ENCODE measurements around the gene RGS9.
A peak's percentile ranks its signal among the peaks of the same experiment; 100 is the strongest.

The RGS9 gene

DNA sequence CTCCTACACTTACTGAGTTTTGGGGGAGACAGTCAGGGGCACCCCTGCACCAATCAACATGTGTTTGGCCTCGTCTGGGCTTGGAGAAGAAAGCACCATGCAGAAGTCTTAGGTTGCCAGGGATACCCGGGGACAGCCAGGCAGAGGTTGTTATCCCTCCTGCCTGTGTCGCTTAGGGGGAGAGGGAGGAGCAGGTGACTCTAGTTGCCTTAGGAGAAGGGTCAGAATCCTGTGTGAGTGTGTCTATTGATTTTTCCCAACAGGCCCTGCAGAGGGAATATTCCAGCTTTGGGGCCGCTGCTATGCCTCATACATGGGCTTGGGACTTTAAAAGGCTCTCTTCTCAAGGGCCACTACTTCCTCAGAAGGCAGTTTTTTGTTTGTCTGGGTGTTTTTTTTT is 89.1 kb downstream of the RGS9 start:
- Histone ChIP-seq H3K36me3 (replicated peaks in 1 of 2; ENCODE audit: control insufficient read depth in 2 of 2, insufficient read depth in 2 of 2, low read length in 2 of 2) (no peaks in the 10 kb centered on the region), H3K27me3 (ENCODE audit: control insufficient read depth in 3 of 3, insufficient read depth in 3 of 3, low read depth in 1 of 3, low read length in 3 of 3) (no peaks in the 10 kb centered on the region), H3K4me1 (ENCODE audit: control insufficient read depth in 2 of 2, insufficient read depth in 1 of 2, low read depth in 1 of 2, low read length in 2 of 2) (peaks cover 3 to 11% of the 10 kb centered on the region in 2 donors), H3K14ac (ENCODE audit: low read length) (no peak overlapping the region), H2BK120ac (ENCODE audit: low read depth, low read length) (no peak overlapping the region), H3K4me3 (ENCODE audit: low read length in 2 of 2) (no peak overlapping the region), H3K4me2 (ENCODE audit: insufficient read depth, low read length, poor library complexity, severe bottlenecking) (no peak overlapping the region), H3K9ac (ENCODE audit: low read depth, low read length, poor library complexity) (no peak overlapping the region), H3K9me3 (replicated peaks in 1 of 2; ENCODE audit: control insufficient read depth in 2 of 2, insufficient read depth in 1 of 2, low read depth in 1 of 2, low read length in 2 of 2) (no peaks in the 10 kb centered on the region), H2BK12ac (ENCODE audit: low read length) (no peak overlapping the region), H3K23ac (ENCODE audit: low read depth, low read length, poor library complexity) (no peak overlapping the region), H2BK5ac (ENCODE audit: low read length) (no peak overlapping the region), H2BK15ac (ENCODE audit: low read length) (no peak overlapping the region), H4K8ac (ENCODE audit: low read depth, low read length) (no peak overlapping the region), H3K79me1 (ENCODE audit: low read depth, low read length) (no peaks in the 10 kb centered on the region), H2AFZ (ENCODE audit: low read length) (no peak overlapping the region), H2AK5ac (ENCODE audit: low read depth, low read length) (no peak overlapping the region), H3K4ac (ENCODE audit: low read length) (no peak overlapping the region), H4K91ac (ENCODE audit: low read depth, low read length, poor library complexity) (no peak overlapping the region), H3K27ac (replicated peaks; ENCODE audit: low read length) (no peak overlapping the region), H3K18ac (ENCODE audit: low read length) (no peak overlapping the region)
- no CpG with 5 or more reads among the region's 4 CpGs for WGBS, 2 donors (ENCODE audit: extremely low coverage in 2 of 2, insufficient read length in 2 of 2, insufficient replicate concordance in 1 of 2)
- no peak for DNase-seq (ENCODE audit: low spot score)

DNA sequence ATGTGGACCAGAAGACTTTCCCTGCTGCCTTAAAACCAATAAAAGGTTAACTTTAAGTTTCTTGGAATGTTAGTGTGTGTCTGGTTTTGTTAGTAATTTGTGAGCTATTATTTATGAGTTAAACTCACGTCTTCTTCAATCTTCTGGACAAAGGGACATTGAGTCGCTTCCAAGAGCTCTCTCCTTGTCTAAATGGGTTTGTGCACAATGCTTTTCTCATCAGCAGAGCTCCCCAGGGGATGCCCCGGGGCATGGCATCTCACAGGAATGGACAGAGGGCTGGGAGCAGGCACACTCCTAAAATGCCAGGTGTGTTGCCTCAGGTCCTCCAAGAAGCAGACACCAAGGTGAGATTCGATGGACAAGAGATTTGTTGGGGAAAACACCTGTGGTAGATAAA is 90.5 kb downstream of the RGS9 start:
- H3K9ac ChIP-seq (ENCODE audit: low read depth, low read length, poor library complexity): no peak overlapping the region

DNA sequence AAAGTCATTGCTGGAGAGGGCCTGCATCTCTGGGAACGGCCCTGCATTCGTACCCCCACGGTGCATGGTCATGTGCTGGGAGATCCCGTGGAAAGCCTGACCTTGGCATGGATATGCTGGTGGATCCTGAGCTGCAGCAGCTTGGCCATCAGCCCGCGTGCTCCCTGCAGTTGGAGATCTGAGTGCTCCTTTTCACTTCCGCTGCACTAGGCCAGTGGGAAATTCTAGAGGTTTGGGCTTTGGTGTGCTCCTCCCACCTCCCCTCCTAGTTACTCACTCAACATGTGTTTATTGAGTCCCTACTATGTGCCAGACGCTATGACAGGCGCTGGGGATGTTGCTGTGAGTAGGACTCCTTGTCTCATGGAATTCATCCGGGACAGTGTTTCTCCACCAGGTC is 91.1 kb downstream of the RGS9 start:
- H3K4ac ChIP-seq (ENCODE audit: low read length): no peak overlapping the region
- H3K4me1 ChIP-seq (ENCODE audit: control insufficient read depth in 2 of 2, insufficient read depth in 1 of 2, low read depth in 1 of 2, low read length in 2 of 2): peaks cover 5 to 14% of the 10 kb centered on the region in 2 donors
- no peak overlapping the region for H2AFZ ChIP-seq (ENCODE audit: low read length)
- no peaks in the 10 kb centered on the region for H3K27me3 ChIP-seq (ENCODE audit: control insufficient read depth in 3 of 3, insufficient read depth in 3 of 3, low read depth in 1 of 3, low read length in 3 of 3)
- H3K36me3 ChIP-seq (replicated peaks in 1 of 2; ENCODE audit: control insufficient read depth in 2 of 2, insufficient read depth in 2 of 2, low read length in 2 of 2): no peaks in the 10 kb centered on the region
- H3K4me3 ChIP-seq (ENCODE audit: low read length in 2 of 2): no peak overlapping the region
- no peak overlapping the region for H3K14ac ChIP-seq (ENCODE audit: low read length)
- peak overlapping the region; percentile 54 for H3K18ac ChIP-seq (ENCODE audit: low read length)
- no peak overlapping the region for H3K4me2 ChIP-seq (ENCODE audit: insufficient read depth, low read length, poor library complexity, severe bottlenecking)
- H3K9ac ChIP-seq (ENCODE audit: low read depth, low read length, poor library complexity): no peak overlapping the region
- H3K79me1 ChIP-seq (ENCODE audit: low read depth, low read length): no peaks in the 10 kb centered on the region
- DNase-seq (ENCODE audit: low spot score): no peak
- no peak overlapping the region for H3K23ac ChIP-seq (ENCODE audit: low read depth, low read length, poor library complexity)
- H2AK5ac ChIP-seq (ENCODE audit: low read depth, low read length): no peak overlapping the region
- H2BK5ac ChIP-seq (ENCODE audit: low read length): no peak overlapping the region
- no peaks in the 10 kb centered on the region for H3K9me3 ChIP-seq (replicated peaks in 1 of 2; ENCODE audit: control insufficient read depth in 2 of 2, insufficient read depth in 1 of 2, low read depth in 1 of 2, low read length in 2 of 2)
- H4K91ac ChIP-seq (ENCODE audit: low read depth, low read length, poor library complexity): no peak overlapping the region
- H4K8ac ChIP-seq (ENCODE audit: low read depth, low read length): no peak overlapping the region
- H3K27ac ChIP-seq (replicated peaks; ENCODE audit: low read length): no peak overlapping the region
- no peak overlapping the region for H2BK120ac ChIP-seq (ENCODE audit: low read depth, low read length)
- WGBS, 2 donors (ENCODE audit: extremely low coverage in 2 of 2, insufficient read length in 2 of 2, insufficient replicate concordance in 1 of 2): no CpG with 5 or more reads among the region's 10 CpGs
- no peak overlapping the region for H2BK12ac ChIP-seq (ENCODE audit: low read length)
- H2BK15ac ChIP-seq (ENCODE audit: low read length): no peak overlapping the region

More for the DNA sequence above, 90.5 kb downstream of the RGS9 start:
- Histone ChIP-seq H3K4ac (ENCODE audit: low read length) (no peak overlapping the region), H2BK5ac (ENCODE audit: low read length) (no peak overlapping the region), H2BK120ac (ENCODE audit: low read depth, low read length) (no peak overlapping the region), H3K23ac (ENCODE audit: low read depth, low read length, poor library complexity) (no peak overlapping the region), H3K18ac (ENCODE audit: low read length) (no peak overlapping the region), H3K27ac (replicated peaks; ENCODE audit: low read length) (no peak overlapping the region), H3K14ac (ENCODE audit: low read length) (no peak overlapping the region), H4K91ac (ENCODE audit: low read depth, low read length, poor library complexity) (no peak overlapping the region), H3K79me1 (ENCODE audit: low read depth, low read length) (no peaks in the 10 kb centered on the region), H3K9me3 (replicated peaks in 1 of 2; ENCODE audit: control insufficient read depth in 2 of 2, insufficient read depth in 1 of 2, low read depth in 1 of 2, low read length in 2 of 2) (no peaks in the 10 kb centered on the region), H2BK15ac (ENCODE audit: low read length) (peak overlapping the region; percentile 56), H3K4me1 (ENCODE audit: control insufficient read depth in 2 of 2, insufficient read depth in 1 of 2, low read depth in 1 of 2, low read length in 2 of 2) (peaks cover 5 to 14% of the 10 kb centered on the region in 2 donors), H4K8ac (ENCODE audit: low read depth, low read length) (no peak overlapping the region), H3K36me3 (replicated peaks in 1 of 2; ENCODE audit: control insufficient read depth in 2 of 2, insufficient read depth in 2 of 2, low read length in 2 of 2) (no peaks in the 10 kb centered on the region), H3K4me3 (ENCODE audit: low read length in 2 of 2) (no peak overlapping the region), H2AK5ac (ENCODE audit: low read depth, low read length) (no peak overlapping the region), H2BK12ac (ENCODE audit: low read length) (no peak overlapping the region), H3K4me2 (ENCODE audit: insufficient read depth, low read length, poor library complexity, severe bottlenecking) (no peak overlapping the region), H3K27me3 (ENCODE audit: control insufficient read depth in 3 of 3, insufficient read depth in 3 of 3, low read depth in 1 of 3, low read length in 3 of 3) (no peaks in the 10 kb centered on the region), H2AFZ (ENCODE audit: low read length) (no peak overlapping the region)
- no CpG with 5 or more reads among the region's 4 CpGs for WGBS, 2 donors (ENCODE audit: extremely low coverage in 2 of 2, insufficient read length in 2 of 2, insufficient replicate concordance in 1 of 2)
- no peak for DNase-seq (ENCODE audit: low spot score)

DNA sequence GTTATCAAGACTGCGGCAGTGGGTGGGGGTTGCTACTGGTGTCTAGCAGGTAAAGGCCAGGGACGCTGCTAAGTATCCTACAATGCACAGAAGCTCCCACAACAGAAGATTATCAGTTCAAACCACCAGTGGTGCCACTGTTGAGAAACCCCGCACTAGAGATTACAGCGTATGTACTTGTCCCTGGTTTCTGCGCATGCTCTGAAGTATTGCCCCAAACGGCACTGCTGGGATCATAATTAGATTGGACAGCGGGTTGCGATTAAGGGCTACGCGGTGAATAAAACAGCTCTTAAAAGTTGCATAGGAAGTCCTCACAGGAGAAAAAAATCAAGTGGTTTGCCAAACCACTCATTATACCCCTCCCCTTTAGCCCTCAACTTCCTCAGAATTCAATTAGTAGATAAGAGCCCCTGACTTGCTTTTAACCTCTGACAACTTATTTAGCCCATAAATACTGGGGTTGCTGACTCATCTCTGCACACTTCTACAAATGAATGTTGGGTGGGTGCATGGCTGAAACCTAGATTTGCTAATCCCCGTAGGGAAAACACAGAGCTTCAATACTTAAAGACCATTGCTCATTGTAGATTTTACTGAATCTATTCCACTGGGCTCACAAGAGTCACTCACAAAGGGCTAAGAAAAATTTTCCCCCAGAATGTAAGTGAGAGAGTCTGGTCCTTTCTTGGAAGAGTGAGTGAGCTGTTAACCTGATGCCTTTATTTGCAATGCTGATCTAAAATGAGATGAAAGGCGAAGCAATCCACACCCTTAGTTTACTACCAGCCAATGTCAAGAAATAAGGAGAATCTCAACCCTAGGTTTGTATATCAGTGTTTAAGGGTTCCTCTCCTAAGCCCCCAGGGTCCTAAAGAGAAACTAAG is 91.8 kb downstream of the RGS9 start:
- H2AFZ ChIP-seq (ENCODE audit: low read length): peak overlapping the region; percentile 34
- no peak overlapping the region for H2BK12ac ChIP-seq (ENCODE audit: low read length)
- H3K4me1 ChIP-seq (ENCODE audit: control insufficient read depth in 2 of 2, insufficient read depth in 1 of 2, low read depth in 1 of 2, low read length in 2 of 2): peaks cover 5 to 14% of the 10 kb centered on the region in 2 donors
- H3K79me1 ChIP-seq (ENCODE audit: low read depth, low read length): no peaks in the 10 kb centered on the region
- no peak overlapping the region for H3K23ac ChIP-seq (ENCODE audit: low read depth, low read length, poor library complexity)
- H3K18ac ChIP-seq (ENCODE audit: low read length): no peak overlapping the region
- no peak overlapping the region for H3K4me2 ChIP-seq (ENCODE audit: insufficient read depth, low read length, poor library complexity, severe bottlenecking)
- H2AK5ac ChIP-seq (ENCODE audit: low read depth, low read length): no peak overlapping the region
- H2BK5ac ChIP-seq (ENCODE audit: low read length): no peak overlapping the region
- no peaks in the 10 kb centered on the region for H3K27me3 ChIP-seq (ENCODE audit: control insufficient read depth in 3 of 3, insufficient read depth in 3 of 3, low read depth in 1 of 3, low read length in 3 of 3)
- H3K4ac ChIP-seq (ENCODE audit: low read length): no peak overlapping the region
- H3K4me3 ChIP-seq (ENCODE audit: low read length in 2 of 2): no peak overlapping the region
- H4K8ac ChIP-seq (ENCODE audit: low read depth, low read length): no peak overlapping the region
- H3K14ac ChIP-seq (ENCODE audit: low read length): no peak overlapping the region
- H3K36me3 ChIP-seq (replicated peaks in 1 of 2; ENCODE audit: control insufficient read depth in 2 of 2, insufficient read depth in 2 of 2, low read length in 2 of 2): no peaks in the 10 kb centered on the region
- H4K91ac ChIP-seq (ENCODE audit: low read depth, low read length, poor library complexity): no peak overlapping the region
- no peak for DNase-seq (ENCODE audit: low spot score)
- H2BK15ac ChIP-seq (ENCODE audit: low read length): no peak overlapping the region
- H2BK120ac ChIP-seq (ENCODE audit: low read depth, low read length): no peak overlapping the region
- H3K27ac ChIP-seq (replicated peaks; ENCODE audit: low read length): no peak overlapping the region
- H3K9ac ChIP-seq (ENCODE audit: low read depth, low read length, poor library complexity): no peak overlapping the region
- no peaks in the 10 kb centered on the region for H3K9me3 ChIP-seq (replicated peaks in 1 of 2; ENCODE audit: control insufficient read depth in 2 of 2, insufficient read depth in 1 of 2, low read depth in 1 of 2, low read length in 2 of 2)
- WGBS, 2 donors (ENCODE audit: extremely low coverage in 2 of 2, insufficient read length in 2 of 2, insufficient replicate concordance in 1 of 2): no CpG with 5 or more reads among the region's 12 CpGs

Measured in neuronal stem cell (in vitro differentiated cells).